Measurements from ENCODE around the gene ERVMER34-1.

The ERVMER34-1 gene

GRCh38 chr4:52711272-52711671 lies 40.0 kb downstream of the ERVMER34-1 start:
- Histone ChIP-seq H3K9me3 (ENCODE audit: control insufficient read depth, insufficient read depth, low read length) (no peaks in the 10 kb centered on the region), H3K27me3 (ENCODE audit: control insufficient read depth, insufficient read depth, low read length) (no peaks in the 10 kb centered on the region), H3K36me3 (ENCODE audit: control insufficient read depth, insufficient read depth, low read length) (peaks cover 17% of the 10 kb centered on the region; the same call in 1 of the 2 replicates), H3K27ac (ENCODE audit: low read length) (no peak overlapping the region), H3K4me3 (ENCODE audit: low read length) (no peak overlapping the region), H3K4me1 (ENCODE audit: control insufficient read depth, insufficient read depth, low read length) (0 out of 2 replicates have a peak, but pooled peaks cover 2% of the 10 kb centered on the region)
- no peak for DNase-seq (ENCODE audit: low read depth, low spot score)
- no CpG with 5 or more reads among the region's 1 CpG for WGBS (ENCODE audit: insufficient coverage, insufficient read length)

- Histone ChIP-seq H3K9me3 (ENCODE audit: control insufficient read depth, insufficient read depth, low read length) (no peaks in the 10 kb centered on the region), H3K4me3 (ENCODE audit: low read length) (no peak overlapping the region), H3K36me3 (ENCODE audit: control insufficient read depth, insufficient read depth, low read length) (peaks cover 5% of the 10 kb centered on the region; the same call in 1 of the 2 replicates), H3K27ac (ENCODE audit: low read length) (no peak overlapping the region), H3K27me3 (ENCODE audit: control insufficient read depth, insufficient read depth, low read length) (no peaks in the 10 kb centered on the region), H3K4me1 (ENCODE audit: control insufficient read depth, insufficient read depth, low read length) (0 out of 2 replicates have a peak, but pooled peaks cover 2% of the 10 kb centered on the region)
- no peak for DNase-seq (ENCODE audit: low read depth, low spot score)
These were observed 42.1 kb downstream of the ERVMER34-1 start for GRCh38 chr4:52709155-52709554.

- no CpG with 5 or more reads among the region's 3 CpGs for WGBS (ENCODE audit: insufficient coverage, insufficient read length)
These were observed 46.6 kb downstream of the ERVMER34-1 start for GRCh38 chr4:52704661-52705060.

GRCh38 chr4:52704133-52704532 lies 47.1 kb downstream of the ERVMER34-1 start:
- H3K27me3 ChIP-seq (ENCODE audit: control insufficient read depth, insufficient read depth, low read length) = no peaks in the 10 kb centered on the region

More at GRCh38 chr4:52704661-52705060, 46.6 kb downstream of the ERVMER34-1 start:
- no peaks in the 10 kb centered on the region for H3K27me3 ChIP-seq (ENCODE audit: control insufficient read depth, insufficient read depth, low read length)
- no peaks in the 10 kb centered on the region; the same call in 1 of the 2 replicates for H3K4me1 ChIP-seq (ENCODE audit: control insufficient read depth, insufficient read depth, low read length)
- H3K4me3 ChIP-seq (ENCODE audit: low read length) = no peak overlapping the region
- H3K36me3 ChIP-seq (ENCODE audit: control insufficient read depth, insufficient read depth, low read length) = no peaks in the 10 kb centered on the region
- DNase-seq (ENCODE audit: low read depth, low spot score) = no peak
- no peak overlapping the region for H3K27ac ChIP-seq (ENCODE audit: low read length)
- no peaks in the 10 kb centered on the region for H3K9me3 ChIP-seq (ENCODE audit: control insufficient read depth, insufficient read depth, low read length)

GRCh38 chr4:52701207-52701606 lies 50.0 kb downstream of the ERVMER34-1 start:
- WGBS (ENCODE audit: insufficient coverage, insufficient read length) = no CpG with 5 or more reads among the region's 3 CpGs
- Histone ChIP-seq H3K4me3 (ENCODE audit: low read length) (no peak overlapping the region), H3K9me3 (ENCODE audit: control insufficient read depth, insufficient read depth, low read length) (no peaks in the 10 kb centered on the region), H3K27me3 (ENCODE audit: control insufficient read depth, insufficient read depth, low read length) (no peaks in the 10 kb centered on the region), H3K36me3 (ENCODE audit: control insufficient read depth, insufficient read depth, low read length) (no peaks in the 10 kb centered on the region), H3K4me1 (ENCODE audit: control insufficient read depth, insufficient read depth, low read length) (no peaks in the 10 kb centered on the region; the same call in 1 of the 2 replicates), H3K27ac (ENCODE audit: low read length) (no peak overlapping the region)
- DNase-seq (ENCODE audit: low read depth, low spot score) = no peak

More at GRCh38 chr4:52704133-52704532, 47.1 kb downstream of the ERVMER34-1 start:
- DNase-seq (ENCODE audit: low read depth, low spot score) = no peak
- no peak overlapping the region for H3K27ac ChIP-seq (ENCODE audit: low read length)
- no CpG with 5 or more reads among the region's 1 CpG for WGBS (ENCODE audit: insufficient coverage, insufficient read length)
- H3K9me3 ChIP-seq (ENCODE audit: control insufficient read depth, insufficient read depth, low read length) = no peaks in the 10 kb centered on the region
- H3K36me3 ChIP-seq (ENCODE audit: control insufficient read depth, insufficient read depth, low read length) = no peaks in the 10 kb centered on the region
- no peaks in the 10 kb centered on the region; the same call in 1 of the 2 replicates for H3K4me1 ChIP-seq (ENCODE audit: control insufficient read depth, insufficient read depth, low read length)
- no peak overlapping the region for H3K4me3 ChIP-seq (ENCODE audit: low read length)

GRCh38 chr4:52694936-52695335 lies 56.3 kb downstream of the ERVMER34-1 start:
- H3K36me3 ChIP-seq (ENCODE audit: control insufficient read depth, insufficient read depth, low read length) = no peaks in the 10 kb centered on the region
- no CpG with 5 or more reads among the region's 2 CpGs for WGBS (ENCODE audit: insufficient coverage, insufficient read length)

GRCh38 chr4:52693492-52693891 lies 57.7 kb downstream of the ERVMER34-1 start:
- no peak overlapping the region for H3K4me3 ChIP-seq (ENCODE audit: low read length)
- H3K4me1 ChIP-seq (ENCODE audit: control insufficient read depth, insufficient read depth, low read length) = no peaks in the 10 kb centered on the region
- no peak overlapping the region for H3K27ac ChIP-seq (ENCODE audit: low read length)
- H3K36me3 ChIP-seq (ENCODE audit: control insufficient read depth, insufficient read depth, low read length) = no peaks in the 10 kb centered on the region
- no peaks in the 10 kb centered on the region for H3K9me3 ChIP-seq (ENCODE audit: control insufficient read depth, insufficient read depth, low read length)
- H3K27me3 ChIP-seq (ENCODE audit: control insufficient read depth, insufficient read depth, low read length) = no peaks in the 10 kb centered on the region
- no peak for DNase-seq (ENCODE audit: low read depth, low spot score)

More at GRCh38 chr4:52694936-52695335, 56.3 kb downstream of the ERVMER34-1 start:
- Histone ChIP-seq H3K27ac (ENCODE audit: low read length) (no peak overlapping the region), H3K9me3 (ENCODE audit: control insufficient read depth, insufficient read depth, low read length) (no peaks in the 10 kb centered on the region), H3K27me3 (ENCODE audit: control insufficient read depth, insufficient read depth, low read length) (no peaks in the 10 kb centered on the region), H3K4me1 (ENCODE audit: control insufficient read depth, insufficient read depth, low read length) (no peaks in the 10 kb centered on the region), H3K4me3 (ENCODE audit: low read length) (no peak overlapping the region)
- DNase-seq (ENCODE audit: low read depth, low spot score) = no peak
